ENCODE measurements around the gene ADPRHL1.

The ADPRHL1 gene

GRCh38 chr13:113452942-113453901, at the start of gene ADPRHL1:
Gene ADPRHL1, minus strand, starts transcription at chr13:113453488. Its CDS starts 51 bp downstream, at chr13:113453437.
- H2AFZ ChIP-seq (ENCODE audit: low read depth, low read length): no peak within 1 kb of the TSS
- H3K4me1 ChIP-seq (ENCODE audit: low read length): peaks cover 9% of the 10 kb centered on the region
- no peak within 1 kb of the TSS for H3K9ac ChIP-seq (ENCODE audit: low read length)
- H4K20me1 ChIP-seq (ENCODE audit: insufficient read depth, low read length): no peaks in the 10 kb centered on the region
- no peak within 1 kb of the TSS for H3K27ac ChIP-seq (ENCODE audit: low read length)
- peaks cover 31% of the 10 kb centered on the region for H3K36me3 ChIP-seq (replicated peaks; ENCODE audit: low read depth, low read length)
- TF ChIP-seq EZH2phosphoT487 (IDR thresholded peaks at IDR 0.05; ENCODE audit: low read depth): no peak
- TF ChIP-seq, protein P1, sequence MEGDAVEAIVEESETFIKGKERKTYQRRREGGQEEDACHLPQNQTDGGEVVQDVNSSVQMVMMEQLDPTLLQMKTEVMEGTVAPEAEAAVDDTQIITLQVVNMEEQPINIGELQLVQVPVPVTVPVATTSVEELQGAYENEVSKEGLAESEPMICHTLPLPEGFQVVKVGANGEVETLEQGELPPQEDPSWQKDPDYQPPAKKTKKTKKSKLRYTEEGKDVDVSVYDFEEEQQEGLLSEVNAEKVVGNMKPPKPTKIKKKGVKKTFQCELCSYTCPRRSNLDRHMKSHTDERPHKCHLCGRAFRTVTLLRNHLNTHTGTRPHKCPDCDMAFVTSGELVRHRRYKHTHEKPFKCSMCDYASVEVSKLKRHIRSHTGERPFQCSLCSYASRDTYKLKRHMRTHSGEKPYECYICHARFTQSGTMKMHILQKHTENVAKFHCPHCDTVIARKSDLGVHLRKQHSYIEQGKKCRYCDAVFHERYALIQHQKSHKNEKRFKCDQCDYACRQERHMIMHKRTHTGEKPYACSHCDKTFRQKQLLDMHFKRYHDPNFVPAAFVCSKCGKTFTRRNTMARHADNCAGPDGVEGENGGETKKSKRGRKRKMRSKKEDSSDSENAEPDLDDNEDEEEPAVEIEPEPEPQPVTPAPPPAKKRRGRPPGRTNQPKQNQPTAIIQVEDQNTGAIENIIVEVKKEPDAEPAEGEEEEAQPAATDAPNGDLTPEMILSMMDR (IDR thresholded peaks at IDR 0.05; ENCODE audit: low read depth, low read length): no peak
- H3K79me2 ChIP-seq (ENCODE audit: low read length): peaks cover 6% of the 10 kb centered on the region; the same call in 1 of the 2 replicates
- no peak within 1 kb of the TSS for H3K4me3 ChIP-seq (ENCODE audit: low read length)
- no peaks in the 10 kb centered on the region for H3K27me3 ChIP-seq (ENCODE audit: low read depth, low read length)
- H3K9me3 ChIP-seq (ENCODE audit: insufficient read depth, low read length): no peaks in the 10 kb centered on the region
- no peak within 1 kb of the TSS for H3K4me2 ChIP-seq (ENCODE audit: low read length)

- no peak overlapping the region for H2AFZ ChIP-seq (ENCODE audit: low read depth, low read length)
- H4K20me1 ChIP-seq (ENCODE audit: insufficient read depth, low read length): no peaks in the 10 kb centered on the region
- H3K4me1 ChIP-seq (ENCODE audit: low read length): no peaks in the 10 kb centered on the region
- H3K27me3 ChIP-seq (ENCODE audit: low read depth, low read length): no peaks in the 10 kb centered on the region
- no peak overlapping the region for H3K9ac ChIP-seq (ENCODE audit: low read length)
- H3K9me3 ChIP-seq (ENCODE audit: insufficient read depth, low read length): no peaks in the 10 kb centered on the region
- H3K27ac ChIP-seq (ENCODE audit: low read length): no peak overlapping the region
- H3K36me3 ChIP-seq (replicated peaks; ENCODE audit: low read depth, low read length): peaks cover 52% of the 10 kb centered on the region
- no peak overlapping the region for H3K4me2 ChIP-seq (ENCODE audit: low read length)
- no peak overlapping the region for H3K4me3 ChIP-seq (ENCODE audit: low read length)
- H3K79me2 ChIP-seq (ENCODE audit: low read length): no peaks in the 10 kb centered on the region
- TF ChIP-seq EZH2phosphoT487 (IDR thresholded peaks at IDR 0.05; ENCODE audit: low read depth): no peak
- TF ChIP-seq, protein P1 (IDR thresholded peaks at IDR 0.05; ENCODE audit: low read depth, low read length): no peak
Observed at GRCh38 chr13:113502686-113503085, 49.4 kb upstream of the ADPRHL1 start.

DNA sequence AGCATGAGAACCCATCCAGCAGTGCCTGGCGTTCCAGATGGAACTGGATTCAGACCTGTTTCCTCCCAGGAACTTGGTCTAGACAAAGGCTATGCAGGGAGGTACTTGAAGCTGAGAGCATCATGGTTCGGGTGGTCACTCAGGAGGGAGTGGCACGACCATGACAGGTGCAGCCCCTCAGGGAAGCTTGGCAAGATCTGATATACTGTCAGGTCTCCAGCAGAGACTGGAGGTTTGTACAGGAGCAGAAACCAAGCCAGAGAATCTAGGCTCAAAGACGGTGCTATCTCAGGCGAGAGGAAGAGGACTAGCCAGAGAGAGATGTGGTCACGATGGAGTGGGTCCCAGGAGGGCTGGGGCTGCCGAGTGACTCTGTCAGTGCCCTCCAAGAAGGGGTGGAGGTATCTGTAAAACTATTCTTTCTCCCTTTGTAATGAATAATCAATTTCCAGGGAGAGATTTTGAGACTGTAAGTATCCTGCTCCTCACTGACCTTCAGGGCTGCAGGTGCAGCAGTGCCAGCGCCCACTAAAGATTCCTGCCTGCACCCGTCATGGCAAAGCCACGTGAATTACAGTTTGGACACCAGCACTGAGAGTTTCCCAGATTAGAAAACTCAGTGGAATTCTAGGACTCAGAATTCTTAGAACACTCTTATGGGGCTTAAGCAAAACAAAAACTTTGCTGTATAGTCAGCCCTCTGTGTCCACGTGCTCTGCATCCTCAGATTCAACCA, 47.4 kb upstream of the ADPRHL1 start:
- H3K27me3 ChIP-seq (ENCODE audit: low read depth, low read length): no peaks in the 10 kb centered on the region
- TF ChIP-seq, protein P1 (IDR thresholded peaks at IDR 0.05; ENCODE audit: low read depth, low read length): no peak
- TF ChIP-seq EZH2phosphoT487 (IDR thresholded peaks at IDR 0.05; ENCODE audit: low read depth): no peak
- no peak overlapping the region for H3K4me3 ChIP-seq (ENCODE audit: low read length)
- no peaks in the 10 kb centered on the region for H3K9me3 ChIP-seq (ENCODE audit: insufficient read depth, low read length)
- H3K27ac ChIP-seq (ENCODE audit: low read length): no peak overlapping the region
- H3K4me1 ChIP-seq (ENCODE audit: low read length): no peaks in the 10 kb centered on the region
- peaks cover 61% of the 10 kb centered on the region for H3K36me3 ChIP-seq (replicated peaks; ENCODE audit: low read depth, low read length)
- H3K79me2 ChIP-seq (ENCODE audit: low read length): no peaks in the 10 kb centered on the region
- H4K20me1 ChIP-seq (ENCODE audit: insufficient read depth, low read length): no peaks in the 10 kb centered on the region; the same call in 1 of the 2 replicates
- H3K4me2 ChIP-seq (ENCODE audit: low read length): no peak overlapping the region
- no peak overlapping the region for H3K9ac ChIP-seq (ENCODE audit: low read length)
- H2AFZ ChIP-seq (ENCODE audit: low read depth, low read length): no peak overlapping the region

DNA sequence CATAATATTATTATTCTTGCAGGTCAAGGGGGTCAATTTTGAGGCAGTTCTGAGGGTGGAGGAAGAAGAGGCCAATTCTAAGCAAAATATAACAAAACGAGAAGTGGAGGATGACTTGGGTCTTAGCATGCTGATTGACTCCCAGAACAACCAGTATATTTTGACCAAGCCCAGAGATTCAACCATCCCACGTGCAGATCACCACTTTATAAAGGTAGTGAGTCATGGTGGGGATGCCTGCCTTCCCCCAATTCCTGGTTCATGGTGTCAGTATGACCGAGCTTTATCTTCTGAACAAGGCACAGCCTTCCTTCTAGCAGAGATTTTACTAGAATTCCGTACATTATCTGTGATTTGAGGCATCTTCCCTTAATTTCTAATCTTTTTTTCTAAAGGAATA, 46.6 kb upstream of the ADPRHL1 start:
- H3K9me3 ChIP-seq (ENCODE audit: insufficient read depth, low read length): no peaks in the 10 kb centered on the region
- H3K36me3 ChIP-seq (replicated peaks; ENCODE audit: low read depth, low read length): peaks cover 66% of the 10 kb centered on the region
- H3K27ac ChIP-seq (ENCODE audit: low read length): no peak overlapping the region
- H4K20me1 ChIP-seq (ENCODE audit: insufficient read depth, low read length): no peaks in the 10 kb centered on the region; the same call in 1 of the 2 replicates
- no peak overlapping the region for H3K4me2 ChIP-seq (ENCODE audit: low read length)
- no peak overlapping the region for H3K4me3 ChIP-seq (ENCODE audit: low read length)
- H3K79me2 ChIP-seq (ENCODE audit: low read length): no peaks in the 10 kb centered on the region
- no peak overlapping the region for H3K9ac ChIP-seq (ENCODE audit: low read length)
- H2AFZ ChIP-seq (ENCODE audit: low read depth, low read length): no peak overlapping the region
- TF ChIP-seq, protein P1 (IDR thresholded peaks at IDR 0.05; ENCODE audit: low read depth, low read length): no peak
- no peak for TF ChIP-seq EZH2phosphoT487 (IDR thresholded peaks at IDR 0.05; ENCODE audit: low read depth)
- no peaks in the 10 kb centered on the region for H3K27me3 ChIP-seq (ENCODE audit: low read depth, low read length)
- H3K4me1 ChIP-seq (ENCODE audit: low read length): no peaks in the 10 kb centered on the region
